Measurements from ENCODE around the gene SELPLG. TPM values are rescaled to one million over a fixed set of nuclear protein-coding genes. Genes with fewer than 3 reads are reported as not detected.
A peak's percentile ranks its signal among the peaks of the same experiment; 100 is the strongest.
"Not testable (repeated sequence)": the region's sequence is repeated elsewhere in the genome, so short reads cannot be mapped to it uniquely, and the experiment has no call there.

SELPLG gene
- total and polyA plus RNA-seq, 4 donors, result 9.1 to 18.2 (median 10.9) TPM

- WGBS (ENCODE audit: insufficient coverage), result 91% methylated on average over 3 of the region's 7 CpGs
- Histone ChIP-seq H3K9me3 (ENCODE audit: control insufficient read depth, insufficient read depth, low read length) (no peaks in the 10 kb centered on the region), H3K4me1 (ENCODE audit: control insufficient read depth, insufficient read depth, low read length) (peaks cover 22% of the 10 kb centered on the region), H3K27me3 (ENCODE audit: control insufficient read depth, insufficient read depth, low read length) (no peaks in the 10 kb centered on the region), H3K27ac (ENCODE audit: low read depth, low read length) (no peak overlapping the region), H3K4me3 (ENCODE audit: low read depth, low read length) (no peak overlapping the region), H3K36me3 (ENCODE audit: control insufficient read depth, insufficient read depth, low read length) (no peaks in the 10 kb centered on the region)
- DNase-seq (ENCODE audit: low read depth in 4 of 6, low spot score in 6 of 6), result no peak
Observed at GRCh38 chr12:108670066-108670631, 36.5 kb upstream of the SELPLG start.

DNA sequence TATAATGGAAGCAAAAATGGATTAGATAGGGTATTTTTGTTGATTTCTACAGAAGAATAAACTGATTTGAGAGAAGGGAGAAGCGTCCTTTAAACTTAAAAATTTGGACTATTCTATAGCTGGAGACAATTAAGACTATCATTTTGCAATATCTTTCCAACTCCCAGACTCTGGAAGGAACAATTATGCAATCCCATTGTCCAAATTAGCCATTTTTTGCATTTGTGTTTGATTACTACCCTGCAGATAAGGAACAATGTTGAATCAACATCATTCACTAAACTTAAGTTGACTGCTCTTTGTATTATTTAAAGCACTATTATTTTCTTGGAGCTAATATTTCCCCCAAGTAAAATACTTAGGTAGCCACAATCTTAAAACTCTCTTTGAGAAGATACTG, 34.8 kb upstream of the SELPLG start:
- DNase-seq (ENCODE audit: low read depth in 4 of 6, low spot score in 6 of 6), result no peak
- H3K4me1 ChIP-seq (ENCODE audit: control insufficient read depth, insufficient read depth, low read length), result peaks cover 22% of the 10 kb centered on the region
- H3K36me3 ChIP-seq (ENCODE audit: control insufficient read depth, insufficient read depth, low read length), result no peaks in the 10 kb centered on the region
- no peak overlapping the region for H3K27ac ChIP-seq (ENCODE audit: low read depth, low read length)
- no peak overlapping the region for H3K4me3 ChIP-seq (ENCODE audit: low read depth, low read length)
- no CpG with 5 or more reads among the region's 1 CpG for WGBS (ENCODE audit: insufficient coverage)
- H3K27me3 ChIP-seq (ENCODE audit: control insufficient read depth, insufficient read depth, low read length), result no peaks in the 10 kb centered on the region
- H3K9me3 ChIP-seq (ENCODE audit: control insufficient read depth, insufficient read depth, low read length), result no peaks in the 10 kb centered on the region

GRCh38 chr12:108668063-108668462, 34.4 kb upstream of the SELPLG start:
- H3K4me1 ChIP-seq (ENCODE audit: control insufficient read depth, insufficient read depth, low read length), result peaks cover 22% of the 10 kb centered on the region
- 79% methylated on average over 8 of the region's 8 CpGs for WGBS (ENCODE audit: insufficient coverage)
- no peaks in the 10 kb centered on the region for H3K36me3 ChIP-seq (ENCODE audit: control insufficient read depth, insufficient read depth, low read length)
- H3K9me3 ChIP-seq (ENCODE audit: control insufficient read depth, insufficient read depth, low read length), result no peaks in the 10 kb centered on the region
- no peak for DNase-seq (ENCODE audit: low read depth in 4 of 6, low spot score in 6 of 6)
- H3K27ac ChIP-seq (ENCODE audit: low read depth, low read length), result no peak overlapping the region
- H3K27me3 ChIP-seq (ENCODE audit: control insufficient read depth, insufficient read depth, low read length), result no peaks in the 10 kb centered on the region
- H3K4me3 ChIP-seq (ENCODE audit: low read depth, low read length), result no peak overlapping the region

DNA sequence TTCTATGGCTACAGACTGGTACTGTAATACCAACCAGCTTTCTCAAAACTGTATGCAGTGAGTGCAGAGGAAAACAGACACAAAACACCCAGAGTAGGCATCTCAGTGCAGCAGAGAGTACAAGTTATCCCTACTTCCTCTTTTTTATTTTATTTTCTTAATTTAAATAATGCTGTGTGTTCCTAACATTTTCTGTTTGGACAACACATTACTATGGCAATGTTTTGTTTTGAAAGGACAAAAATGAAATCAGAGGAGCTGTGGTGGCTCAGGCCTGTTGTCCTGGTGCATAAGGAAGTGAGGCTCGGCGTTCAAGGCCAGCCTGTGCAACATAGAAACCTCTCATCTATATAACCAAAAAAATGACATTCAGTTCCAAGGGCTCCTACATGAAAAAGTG, 33.7 kb upstream of the SELPLG start:
- DNase-seq (ENCODE audit: low read depth in 4 of 6, low spot score in 6 of 6), result no peak
- no peak overlapping the region for H3K4me3 ChIP-seq (ENCODE audit: low read depth, low read length)
- WGBS (ENCODE audit: insufficient coverage), result no CpG with 5 or more reads among the region's 2 CpGs
- H3K27ac ChIP-seq (ENCODE audit: low read depth, low read length), result peak overlapping the region; percentile 84
- peaks cover 22% of the 10 kb centered on the region for H3K4me1 ChIP-seq (ENCODE audit: control insufficient read depth, insufficient read depth, low read length)
- H3K36me3 ChIP-seq (ENCODE audit: control insufficient read depth, insufficient read depth, low read length), result no peaks in the 10 kb centered on the region
- no peaks in the 10 kb centered on the region for H3K27me3 ChIP-seq (ENCODE audit: control insufficient read depth, insufficient read depth, low read length)
- no peaks in the 10 kb centered on the region for H3K9me3 ChIP-seq (ENCODE audit: control insufficient read depth, insufficient read depth, low read length)

GRCh38 chr12:108666401-108666881, 32.7 kb upstream of the SELPLG start:
- no peaks in the 10 kb centered on the region for H3K9me3 ChIP-seq (ENCODE audit: control insufficient read depth, insufficient read depth, low read length)
- H3K4me3 ChIP-seq (ENCODE audit: low read depth, low read length), result no peak overlapping the region
- WGBS (ENCODE audit: insufficient coverage), result no CpG with 5 or more reads among the region's 3 CpGs
- H3K36me3 ChIP-seq (ENCODE audit: control insufficient read depth, insufficient read depth, low read length), result peaks cover 5% of the 10 kb centered on the region
- peak overlapping the region; percentile 84 for H3K27ac ChIP-seq (ENCODE audit: low read depth, low read length)
- peak in 1 of 6 donors; percentile 63 for DNase-seq (ENCODE audit: low read depth in 4 of 6, low spot score in 6 of 6)
- H3K4me1 ChIP-seq (ENCODE audit: control insufficient read depth, insufficient read depth, low read length), result peaks cover 22% of the 10 kb centered on the region
- no peaks in the 10 kb centered on the region for H3K27me3 ChIP-seq (ENCODE audit: control insufficient read depth, insufficient read depth, low read length)

- H3K9me3 ChIP-seq (ENCODE audit: control insufficient read depth, insufficient read depth, low read length), result no peaks in the 10 kb centered on the region
- DNase-seq (ENCODE audit: low read depth in 4 of 6, low spot score in 6 of 6), result peak in 1 of 6 donors; percentile 14
- peak overlapping the region; percentile 84 for H3K27ac ChIP-seq (ENCODE audit: low read depth, low read length)
- H3K4me3 ChIP-seq (ENCODE audit: low read depth, low read length), result no peak overlapping the region
- H3K36me3 ChIP-seq (ENCODE audit: control insufficient read depth, insufficient read depth, low read length), result peaks cover 5% of the 10 kb centered on the region
- peaks cover 22% of the 10 kb centered on the region for H3K4me1 ChIP-seq (ENCODE audit: control insufficient read depth, insufficient read depth, low read length)
- no peaks in the 10 kb centered on the region for H3K27me3 ChIP-seq (ENCODE audit: control insufficient read depth, insufficient read depth, low read length)
- WGBS (ENCODE audit: insufficient coverage), result 50% methylated on average over 1 of the region's 6 CpGs
Observed at GRCh38 chr12:108665608-108666202, 32.0 kb upstream of the SELPLG start.

GRCh38 chr12:108664338-108665258, 30.9 kb upstream of the SELPLG start:
- no peaks in the 10 kb centered on the region for H3K9me3 ChIP-seq (ENCODE audit: control insufficient read depth, insufficient read depth, low read length)
- peaks cover 5% of the 10 kb centered on the region for H3K36me3 ChIP-seq (ENCODE audit: control insufficient read depth, insufficient read depth, low read length)
- H3K27me3 ChIP-seq (ENCODE audit: control insufficient read depth, insufficient read depth, low read length), result no peaks in the 10 kb centered on the region
- WGBS (ENCODE audit: insufficient coverage), result 0% methylated on average over 2 of the region's 5 CpGs
- no peak overlapping the region for H3K4me3 ChIP-seq (ENCODE audit: low read depth, low read length)
- H3K27ac ChIP-seq (ENCODE audit: low read depth, low read length), result peak overlapping the region; percentile 88
- DNase-seq (ENCODE audit: low read depth in 4 of 6, low spot score in 6 of 6), result peak; percentile 71 to 96 (median 80)
- peaks cover 22% of the 10 kb centered on the region for H3K4me1 ChIP-seq (ENCODE audit: control insufficient read depth, insufficient read depth, low read length)

DNA sequence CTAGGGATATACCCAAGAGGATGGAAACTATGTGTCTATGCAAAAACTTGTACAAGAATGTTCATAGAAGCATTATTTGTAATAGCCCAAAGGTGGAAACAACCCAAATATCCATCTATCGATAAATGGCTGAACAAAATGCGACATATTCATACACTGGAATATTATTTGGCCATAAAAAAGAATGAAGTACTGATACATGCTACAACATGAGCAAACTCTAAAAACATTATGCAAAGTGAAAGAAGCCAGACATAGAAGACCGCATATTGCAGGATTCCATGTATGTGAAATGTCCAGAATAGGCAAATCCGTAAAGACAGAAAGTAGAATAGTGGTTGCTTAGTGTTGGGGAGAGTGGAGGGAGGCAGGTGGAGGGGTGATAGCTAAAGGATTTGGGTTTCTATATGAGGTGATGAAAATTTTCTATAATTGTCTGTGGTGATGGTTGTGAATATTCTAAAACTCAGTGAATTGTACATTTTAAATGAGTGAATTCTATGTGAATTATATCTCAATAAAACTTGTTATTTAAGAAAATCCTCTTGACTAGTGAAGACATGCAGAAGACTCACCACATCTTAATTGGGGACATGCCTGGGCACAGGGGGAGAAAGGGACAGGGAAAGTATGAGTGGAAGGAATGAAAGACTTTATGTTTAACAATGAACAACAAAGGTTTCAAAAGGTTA, 29.8 kb upstream of the SELPLG start:
- Histone ChIP-seq H3K36me3 (ENCODE audit: control insufficient read depth, insufficient read depth, low read length) (peaks cover 5% of the 10 kb centered on the region), H3K27me3 (ENCODE audit: control insufficient read depth, insufficient read depth, low read length) (no peaks in the 10 kb centered on the region), H3K9me3 (ENCODE audit: control insufficient read depth, insufficient read depth, low read length) (no peaks in the 10 kb centered on the region), H3K4me1 (ENCODE audit: control insufficient read depth, insufficient read depth, low read length) (peaks cover 22% of the 10 kb centered on the region), H3K27ac (ENCODE audit: low read depth, low read length) (peak overlapping the region; percentile 88), H3K4me3 (ENCODE audit: low read depth, low read length) (no peak overlapping the region)
- DNase-seq (ENCODE audit: low read depth in 4 of 6, low spot score in 6 of 6), result no peak
- WGBS (ENCODE audit: insufficient coverage), result 100% methylated on average over 2 of the region's 4 CpGs

GRCh38 chr12:108658115-108658514, 24.4 kb upstream of the SELPLG start:
- DNase-seq (ENCODE audit: low read depth in 4 of 6, low spot score in 6 of 6); H3K4me3 ChIP-seq (ENCODE audit: low read depth, low read length); H3K27me3 ChIP-seq (ENCODE audit: control insufficient read depth, insufficient read depth, low read length); H3K27ac ChIP-seq (ENCODE audit: low read depth, low read length); H3K9me3 ChIP-seq (ENCODE audit: control insufficient read depth, insufficient read depth, low read length); H3K4me1 ChIP-seq (ENCODE audit: control insufficient read depth, insufficient read depth, low read length): not testable (repeated sequence)
- no CpG with 5 or more reads among the region's 4 CpGs for WGBS (ENCODE audit: insufficient coverage)
- H3K36me3 ChIP-seq (ENCODE audit: control insufficient read depth, insufficient read depth, low read length), result peaks cover 27% of the 10 kb centered on the region
